NCI-H345 treated with DMSO at 0.1 percent for 48 hours (cell line): Measurements from ENCODE around the gene AHNAK.

Experiments
- DNase-seq: peaks from one replicate; lab custom pipeline; 2025; ENCODE audit not compliant: unreplicated experiment; lab: John Stamatoyannopoulos, UW

The AHNAK gene

DNA sequence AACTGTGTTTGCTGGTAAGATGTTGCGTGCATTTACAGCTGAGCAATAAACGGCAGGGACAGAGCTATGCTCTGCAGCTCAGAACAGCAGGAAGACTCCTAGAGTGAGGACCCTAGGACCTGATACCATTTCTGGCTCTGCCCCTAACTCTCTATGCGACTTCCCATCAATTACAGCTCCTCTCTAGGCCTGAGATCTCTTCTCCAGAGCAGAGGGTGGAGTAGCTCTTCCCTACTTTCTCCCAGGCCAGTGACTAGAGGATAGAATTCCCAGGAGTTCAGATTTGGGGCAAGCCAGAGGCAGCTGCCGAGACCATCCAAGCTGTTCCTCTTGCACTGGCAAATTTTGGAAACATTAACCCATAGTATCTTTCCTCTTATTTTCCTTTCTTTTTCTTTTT is 140.6 kb downstream of the AHNAK start:
- DNase-seq, result no peak

DNA sequence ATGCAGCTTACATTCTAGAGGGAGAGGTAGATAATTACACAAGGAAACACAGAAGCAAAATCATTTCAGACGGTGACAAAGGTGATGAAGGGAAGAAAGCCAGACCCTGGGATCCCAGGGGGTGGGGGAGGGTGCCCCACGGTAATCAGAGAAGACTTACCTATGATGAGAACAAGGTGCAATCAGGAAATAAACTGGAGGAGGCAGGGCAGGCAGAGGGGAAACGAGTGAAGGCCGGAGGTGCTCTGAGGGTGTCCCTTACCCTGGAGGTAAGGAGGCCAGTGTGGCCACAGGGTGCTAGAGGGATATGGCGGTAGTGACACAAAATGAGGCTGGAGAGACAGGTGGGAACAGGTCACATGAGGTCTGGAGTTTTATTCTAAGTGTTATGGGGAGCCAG is 141.7 kb downstream of the AHNAK start:
- no peak for DNase-seq

DNA sequence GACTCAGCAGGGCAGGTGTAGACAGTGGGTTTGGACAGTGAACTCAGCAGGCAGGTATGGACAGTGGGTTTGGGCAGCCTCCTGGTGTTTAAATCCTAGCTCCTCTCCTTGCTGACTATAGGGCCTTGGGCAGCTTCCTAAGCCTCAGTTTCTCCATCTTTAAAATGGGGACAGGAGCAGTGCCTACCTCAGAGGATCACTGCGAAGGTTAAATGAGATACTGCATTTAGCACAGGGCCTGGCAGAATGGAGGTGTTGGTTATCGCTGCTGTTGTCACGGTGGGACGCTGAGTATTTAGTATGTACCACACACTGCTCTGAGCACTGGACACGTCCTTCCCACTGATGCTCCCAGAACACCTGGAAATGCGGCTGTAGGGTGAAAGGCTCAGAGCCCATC is 142.2 kb downstream of the AHNAK start:
- no peak for DNase-seq

DNA sequence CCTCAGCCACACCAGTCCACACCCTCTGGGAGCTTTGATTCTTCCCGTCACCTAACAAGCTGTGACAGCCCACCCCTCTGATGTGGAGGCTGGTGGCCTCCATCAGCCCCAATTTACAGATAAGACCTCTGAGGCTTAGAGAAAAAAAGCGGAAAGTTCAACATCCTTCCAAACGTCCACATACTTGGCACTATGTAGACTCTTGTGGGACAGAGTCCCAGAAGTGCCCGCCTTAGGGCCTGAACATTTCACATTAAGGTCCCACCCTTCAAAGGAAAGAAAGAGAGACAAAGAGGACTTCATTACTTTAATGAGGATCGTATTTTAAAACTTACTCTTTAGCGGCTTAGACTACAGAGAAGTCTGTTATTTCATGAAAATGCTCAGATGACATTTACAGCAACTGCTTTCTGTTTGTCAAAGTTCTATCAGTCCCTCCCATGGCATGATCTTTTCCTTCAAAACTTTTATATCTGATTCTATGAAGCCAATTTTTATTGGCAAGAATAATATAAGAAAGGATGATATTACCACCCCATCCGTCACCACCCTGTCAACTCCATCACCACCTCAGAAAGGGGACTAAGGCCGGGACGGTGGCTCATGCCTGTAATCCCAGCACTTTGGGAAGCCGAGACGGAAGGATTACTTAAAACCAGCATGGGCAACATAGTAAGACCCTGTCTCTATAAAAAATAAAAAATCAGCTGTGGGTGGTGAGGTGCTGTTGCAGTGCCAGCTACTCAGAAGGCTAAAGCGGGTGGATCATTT is 143.5 kb downstream of the AHNAK start:
- DNase-seq, result no peak

DNA sequence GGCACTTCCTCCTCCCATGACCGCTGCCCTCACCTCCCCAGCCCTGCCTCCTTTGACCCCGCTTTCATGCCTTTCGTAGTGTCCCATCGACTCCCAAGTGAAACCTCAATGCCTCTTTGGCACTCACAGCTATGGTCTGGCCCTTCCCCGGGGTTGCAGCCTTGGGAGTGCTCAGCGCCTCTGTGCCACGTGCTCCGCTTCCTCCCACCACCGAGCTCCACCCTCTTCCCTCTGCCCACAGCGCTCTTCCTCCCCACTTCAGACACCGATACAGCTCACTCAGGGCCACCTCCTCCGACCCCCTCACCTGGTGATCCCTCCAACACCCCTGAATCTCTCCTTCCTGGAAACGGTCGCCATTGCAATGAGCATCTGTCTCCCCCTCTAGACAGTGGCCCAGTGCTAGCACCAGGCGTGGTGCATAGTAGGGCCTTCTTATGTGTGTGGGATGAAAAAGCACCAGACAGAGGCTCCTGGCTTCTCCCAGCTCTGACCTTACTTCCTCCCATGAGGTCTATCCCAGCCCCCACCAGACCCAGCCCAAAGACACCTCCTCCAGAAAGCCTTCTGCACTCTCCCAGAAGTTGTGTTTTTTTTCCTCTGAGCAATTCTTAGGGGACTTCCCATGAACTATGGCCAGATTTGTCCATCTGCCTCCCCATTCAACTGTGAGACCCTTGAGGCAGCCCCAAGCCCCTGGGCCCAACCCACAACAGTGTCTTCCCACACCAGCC is 144.2 kb downstream of the AHNAK start:
- no peak for DNase-seq

DNA sequence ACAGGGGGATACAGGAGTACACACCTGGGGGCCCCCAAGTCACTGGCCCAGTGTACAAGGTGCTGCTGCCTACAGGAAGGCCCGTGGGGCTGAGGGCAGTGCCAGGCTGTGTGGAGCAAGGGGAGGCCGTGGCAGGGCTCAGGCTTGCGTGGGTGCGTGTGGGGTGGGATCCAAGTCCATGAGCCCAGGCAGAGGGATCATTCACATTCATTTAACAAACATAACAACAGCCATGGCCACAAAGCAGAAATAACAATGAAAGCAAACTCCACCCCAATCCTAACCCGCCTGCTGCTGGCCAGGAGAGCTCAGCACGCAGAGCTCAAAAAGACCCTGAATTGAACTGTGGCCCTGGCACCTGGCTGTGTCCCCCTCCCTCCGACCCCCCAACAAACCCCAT is 144.8 kb downstream of the AHNAK start:
- DNase-seq, result no peak

DNA sequence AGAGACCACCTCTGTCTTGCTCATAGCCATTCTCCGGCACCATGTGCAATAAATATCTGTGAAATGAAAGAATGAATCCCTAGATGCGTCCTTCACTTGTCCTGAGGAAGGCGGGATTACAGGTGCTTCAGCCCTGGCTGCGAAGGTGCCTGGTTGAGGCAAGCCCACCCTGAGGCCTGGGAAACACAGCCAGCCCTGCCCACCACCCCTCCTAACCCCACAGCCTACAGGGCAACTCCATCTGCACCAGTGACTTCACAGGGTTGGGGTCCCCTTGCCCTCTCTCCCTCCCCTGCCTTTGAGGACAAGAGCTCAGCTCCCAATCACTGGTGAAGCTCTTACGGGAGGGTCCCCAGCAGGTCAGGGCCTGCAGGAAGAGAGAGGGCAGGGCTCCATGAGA is 145.2 kb downstream of the AHNAK start:
- DNase-seq, result no peak

DNA sequence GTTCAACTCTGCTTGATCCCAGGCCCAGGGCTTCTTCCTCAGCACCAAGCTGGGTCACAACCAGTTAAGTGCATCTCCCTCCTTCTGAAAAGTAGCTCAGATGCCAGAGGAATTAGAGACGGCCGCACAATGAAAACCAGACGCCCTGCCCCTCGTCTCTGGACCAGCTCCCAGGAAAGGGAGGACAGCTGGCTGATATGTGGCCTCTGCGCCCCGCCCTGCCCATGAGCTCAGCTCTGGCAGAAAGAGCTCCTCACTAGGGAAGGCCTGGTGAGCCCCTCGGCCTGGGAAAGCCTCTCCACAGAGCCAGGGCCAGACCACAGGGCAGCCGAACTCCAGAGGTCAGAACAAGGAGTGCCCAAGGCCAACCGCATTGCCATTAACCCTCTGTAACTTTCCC is 145.8 kb downstream of the AHNAK start:
- DNase-seq, result no peak

DNA sequence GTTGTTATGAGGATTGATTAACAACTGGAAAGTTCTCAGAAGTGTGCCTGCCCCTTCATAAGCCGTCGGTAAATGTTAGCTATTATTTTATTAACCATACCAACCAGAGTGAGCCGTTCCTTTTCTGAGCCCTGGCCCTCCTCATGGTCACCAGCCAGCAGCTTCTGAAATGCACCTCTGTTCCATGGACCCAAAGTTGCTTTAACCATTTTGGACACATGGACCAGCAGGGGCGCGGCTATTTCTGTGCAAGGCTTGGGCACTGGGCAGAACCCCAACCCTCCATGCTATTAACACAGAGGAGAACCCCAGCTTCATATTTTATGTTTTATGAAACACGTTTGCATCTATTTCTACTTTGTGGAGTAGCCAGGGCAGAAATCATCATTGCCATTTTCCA is 146.3 kb downstream of the AHNAK start:
- no peak for DNase-seq

DNA sequence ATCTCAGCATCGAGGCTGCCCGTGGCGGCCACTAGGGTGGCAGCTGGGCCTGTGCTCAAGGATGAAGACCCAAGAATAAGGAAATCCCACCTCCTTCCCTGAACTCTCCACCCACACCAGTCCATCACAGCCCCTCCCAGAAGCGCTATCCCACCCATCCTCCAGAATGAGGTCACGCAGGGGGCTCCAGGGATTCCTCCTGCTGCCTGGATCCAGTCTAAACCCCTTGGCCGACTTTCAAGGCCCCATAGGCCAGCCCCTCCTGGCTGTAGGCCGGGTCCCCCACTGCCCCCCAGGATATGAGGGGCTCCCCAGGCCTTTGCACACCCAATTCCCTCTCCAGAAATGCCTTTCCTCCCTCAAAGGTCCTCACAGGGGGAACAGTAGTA is 146.7 kb downstream of the AHNAK start:
- no peak for DNase-seq

DNA sequence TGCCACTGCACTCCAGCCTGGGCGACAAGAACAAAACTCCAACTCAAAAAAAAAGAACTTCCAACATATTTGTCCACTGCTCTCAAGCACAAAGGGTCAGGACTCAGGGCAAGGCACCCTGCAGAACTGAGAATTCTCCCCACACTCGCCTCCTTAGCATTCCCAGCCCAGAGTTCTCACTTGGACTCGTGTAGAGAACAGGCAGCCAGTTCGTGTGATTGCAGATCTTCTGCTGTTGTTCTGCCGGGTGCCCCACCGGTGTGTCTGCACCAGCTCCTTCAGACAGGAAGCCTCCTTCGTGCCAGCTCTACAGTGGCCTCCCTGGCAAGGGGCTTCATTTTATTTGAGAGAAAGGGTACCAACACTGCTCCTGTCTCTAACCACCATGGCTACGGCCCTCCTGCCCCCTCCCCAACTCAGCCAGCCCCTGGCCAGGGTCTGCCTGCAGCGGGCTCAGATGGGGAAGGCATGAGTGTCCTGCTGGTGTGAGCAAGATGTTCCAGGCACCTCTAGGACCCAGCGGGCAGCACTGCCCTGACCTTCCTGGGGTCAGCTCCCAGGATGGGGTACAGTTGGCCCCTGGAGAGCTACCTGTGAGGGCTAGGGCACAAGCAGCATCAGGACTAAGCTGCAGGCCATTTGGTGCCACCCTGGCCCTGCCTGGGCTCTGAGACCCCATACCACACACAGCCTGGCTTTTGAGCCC is 147.3 kb downstream of the AHNAK start:
- no peak for DNase-seq

DNA sequence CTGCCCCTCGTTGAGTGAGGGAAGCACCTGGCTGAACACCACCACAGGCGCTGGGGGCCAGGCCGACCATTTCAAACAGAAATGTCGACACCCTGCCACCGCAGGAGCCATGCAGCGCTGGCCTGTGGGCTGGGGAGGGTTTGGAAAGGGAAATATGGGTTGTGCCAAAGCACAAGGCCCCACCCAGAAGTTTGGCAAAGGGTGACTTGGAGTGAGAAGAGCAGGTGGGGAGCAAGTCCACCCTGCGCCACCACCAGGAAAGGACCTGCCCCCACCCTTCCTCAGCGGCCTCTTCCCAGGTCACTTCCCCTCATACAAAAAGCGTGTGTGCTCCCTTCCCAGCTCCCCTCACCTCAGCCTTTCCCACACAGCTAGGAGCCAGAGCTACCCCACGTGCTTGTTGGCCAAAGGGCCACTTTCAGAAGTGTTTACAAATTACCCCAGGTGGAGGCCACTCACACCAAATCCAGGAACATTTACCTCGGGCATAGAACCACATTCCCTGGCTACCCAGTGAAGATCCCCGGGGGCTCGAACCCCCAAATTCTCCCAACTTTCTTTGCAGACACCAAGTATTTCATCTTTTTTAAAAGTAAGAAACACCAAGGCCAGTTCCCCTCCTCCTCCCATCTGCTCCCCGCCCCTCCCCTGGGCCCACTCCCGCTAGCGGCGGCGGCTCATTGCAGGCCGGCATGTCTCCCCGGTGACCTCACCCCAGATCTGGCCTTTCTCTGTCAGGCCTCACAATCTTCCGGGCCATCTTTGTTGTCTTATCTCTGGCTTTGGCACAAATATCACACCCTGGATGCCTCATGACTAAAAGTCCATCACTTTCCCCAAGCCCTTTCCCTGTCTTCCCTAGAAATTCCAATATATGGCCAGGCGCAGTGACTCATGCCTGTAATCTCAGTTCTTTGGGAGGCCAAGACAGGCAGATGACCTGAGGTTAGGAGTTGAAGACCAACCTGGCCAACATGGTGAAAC is 148.3 kb downstream of the AHNAK start:
- no peak for DNase-seq

DNA sequence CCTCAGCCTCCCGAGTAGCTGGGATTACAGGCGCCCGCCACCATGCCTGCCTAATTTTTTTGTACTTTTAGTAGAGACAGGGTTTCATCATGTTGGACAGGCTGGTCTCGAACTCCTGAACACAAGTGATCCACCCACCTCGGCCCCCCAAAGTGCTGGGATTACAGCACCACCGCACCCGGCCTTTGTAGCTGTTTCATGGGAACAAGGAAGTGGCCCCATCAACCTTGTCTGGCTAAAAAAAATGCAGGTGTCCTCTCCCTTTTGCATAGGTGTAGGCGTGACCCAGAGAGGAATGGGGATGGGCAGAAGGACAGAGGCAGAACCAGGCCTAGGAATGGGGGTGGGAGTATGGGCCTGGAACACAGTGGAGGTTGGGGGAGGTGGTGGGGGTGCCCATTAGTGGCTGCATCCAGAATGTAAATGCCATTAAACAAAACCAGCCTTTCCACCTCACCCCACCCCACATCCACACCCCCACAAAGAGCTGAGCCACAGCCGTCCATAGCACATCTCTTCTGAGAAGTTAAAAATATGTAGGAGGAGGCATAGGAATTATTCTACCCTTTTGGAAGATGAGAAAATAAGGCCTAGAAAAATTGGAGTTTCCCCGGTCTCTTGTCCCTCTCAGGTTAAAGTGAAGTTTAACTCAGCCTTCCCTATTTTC is 150.6 kb downstream of the AHNAK start:
- no peak for DNase-seq

DNA sequence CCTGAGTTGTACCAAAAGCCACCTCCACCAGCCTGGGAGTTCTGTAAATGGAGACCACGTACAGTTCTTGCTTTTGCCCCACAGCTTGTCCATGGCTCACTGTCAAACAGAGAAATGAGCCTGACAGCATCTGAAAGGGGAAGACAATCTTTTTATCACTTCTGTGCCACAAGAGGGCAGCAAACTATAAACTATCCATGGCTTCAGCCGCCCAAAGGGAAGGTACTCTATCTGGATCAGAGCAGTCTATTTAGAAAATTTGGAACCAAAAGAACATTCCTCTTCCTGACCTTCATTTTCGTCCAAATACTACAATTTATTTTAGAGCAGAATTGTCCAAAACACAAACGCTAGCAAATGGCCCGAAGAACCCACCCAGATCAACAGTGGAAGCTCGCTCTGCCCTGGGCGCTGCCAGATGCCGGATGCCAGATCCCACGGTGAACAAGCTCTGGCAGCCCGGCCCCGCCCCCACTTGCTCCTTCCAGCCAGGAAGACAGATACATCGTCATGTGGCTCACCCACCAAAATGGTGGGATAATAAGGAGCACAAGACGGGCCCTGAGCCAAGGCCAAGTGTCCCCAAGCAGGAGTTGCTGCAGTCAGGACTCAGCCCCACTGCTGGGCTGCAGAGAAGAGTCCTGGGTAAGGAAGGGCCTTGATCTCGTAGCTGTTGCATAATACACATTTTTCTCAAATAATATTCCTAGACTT is 151.6 kb downstream of the AHNAK start:
- peak; percentile 66 for DNase-seq

DNA sequence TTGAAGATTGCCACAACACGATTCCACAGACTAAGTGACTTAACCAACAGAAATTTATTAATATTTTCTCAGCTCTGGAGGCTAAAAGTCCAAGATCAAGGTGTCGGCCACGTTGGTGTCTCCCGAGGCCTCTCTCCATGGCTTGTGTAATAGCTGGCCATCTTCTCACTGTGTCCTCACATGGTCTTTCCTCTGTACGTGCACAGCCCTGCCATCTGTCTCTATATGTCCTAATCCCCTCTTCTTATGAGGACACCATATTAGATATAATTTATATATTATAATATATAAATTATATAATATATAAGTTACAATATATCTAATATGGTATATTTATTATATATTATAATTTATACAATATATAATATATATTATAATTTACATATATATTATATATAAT is 152.9 kb downstream of the AHNAK start:
- no peak for DNase-seq

DNA sequence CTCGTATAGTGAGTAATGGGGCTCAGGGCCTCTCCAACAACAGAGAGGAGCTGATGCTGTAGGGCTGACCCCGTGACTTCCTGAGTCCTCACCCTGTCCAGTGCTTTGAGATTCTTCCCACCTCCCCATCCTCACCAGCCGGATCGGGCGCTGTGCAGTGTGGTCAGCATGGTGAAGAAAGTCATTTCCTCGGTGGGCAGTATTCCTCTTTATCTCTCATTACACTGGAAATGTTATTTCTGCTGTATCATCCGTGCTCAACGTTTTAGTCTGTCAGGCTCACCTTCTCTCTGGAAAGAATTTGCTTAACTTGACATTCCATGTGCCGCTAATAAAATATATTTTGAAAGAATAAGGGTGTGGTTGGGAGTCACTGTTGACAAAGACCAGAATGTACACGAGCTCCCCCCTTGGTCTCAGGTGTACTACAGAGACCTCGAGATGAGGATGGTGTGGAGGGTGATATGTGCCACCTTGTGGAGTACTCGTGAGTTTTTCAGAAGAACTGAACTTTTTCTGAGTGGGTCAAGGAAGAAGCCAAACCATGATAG is 153.5 kb downstream of the AHNAK start:
- DNase-seq, result no peak

DNA sequence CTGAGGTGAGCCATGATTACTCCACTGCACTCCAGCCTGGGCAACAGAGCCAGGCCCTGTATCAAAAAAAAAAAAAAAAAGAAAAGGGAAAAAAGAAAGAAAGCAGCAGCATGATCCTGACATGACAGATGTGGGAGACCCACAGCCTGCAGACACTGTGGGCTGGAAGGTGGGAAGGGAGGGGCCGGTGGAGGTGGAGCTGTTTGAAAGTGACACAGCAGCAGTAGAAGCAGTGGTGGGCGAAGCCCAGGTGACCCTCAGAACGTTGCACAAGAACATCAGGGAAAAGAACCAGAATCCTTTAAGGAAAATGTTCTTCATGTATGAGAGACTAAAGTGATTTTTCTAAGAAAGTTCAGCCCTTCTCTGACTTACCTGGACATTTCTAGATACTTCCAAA is 154.1 kb downstream of the AHNAK start:
- DNase-seq, result no peak

DNA sequence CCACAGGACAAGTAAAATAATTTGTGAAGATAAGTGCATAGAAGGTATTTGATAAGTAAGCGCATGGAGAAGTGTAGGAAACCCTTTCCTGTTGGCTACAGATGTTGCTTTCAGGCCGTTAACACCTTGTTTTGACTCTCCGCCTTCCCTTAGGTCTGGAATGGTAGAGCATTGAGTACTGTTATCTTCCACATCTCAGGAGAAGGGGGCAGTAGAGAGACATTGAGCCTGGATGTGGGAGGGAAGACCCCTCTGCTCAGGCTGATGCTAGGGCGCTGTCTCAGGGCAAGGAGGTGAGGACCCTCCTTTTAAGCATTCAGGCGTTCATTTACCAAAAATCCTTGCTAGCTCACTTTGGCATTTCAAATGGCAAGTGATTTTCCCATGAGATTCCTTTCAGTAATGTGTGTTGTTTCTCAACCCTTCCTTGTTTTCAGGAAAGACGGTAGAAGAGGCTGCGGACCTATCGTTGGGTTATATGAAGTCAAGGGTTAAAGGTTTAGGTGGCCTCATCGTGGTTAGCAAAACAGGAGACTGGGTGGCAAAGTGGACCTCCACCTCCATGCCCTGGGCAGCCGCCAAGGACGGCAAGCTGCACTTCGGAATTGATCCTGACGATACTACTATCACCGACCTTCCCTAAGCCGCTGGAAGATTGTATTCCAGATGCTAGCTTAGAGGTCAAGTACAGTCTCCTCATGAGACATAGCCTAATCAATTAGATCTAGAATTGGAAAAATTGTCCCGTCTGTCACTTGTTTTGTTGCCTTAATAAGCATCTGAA is 154.8 kb downstream of the AHNAK start:
- DNase-seq, result no peak

DNA sequence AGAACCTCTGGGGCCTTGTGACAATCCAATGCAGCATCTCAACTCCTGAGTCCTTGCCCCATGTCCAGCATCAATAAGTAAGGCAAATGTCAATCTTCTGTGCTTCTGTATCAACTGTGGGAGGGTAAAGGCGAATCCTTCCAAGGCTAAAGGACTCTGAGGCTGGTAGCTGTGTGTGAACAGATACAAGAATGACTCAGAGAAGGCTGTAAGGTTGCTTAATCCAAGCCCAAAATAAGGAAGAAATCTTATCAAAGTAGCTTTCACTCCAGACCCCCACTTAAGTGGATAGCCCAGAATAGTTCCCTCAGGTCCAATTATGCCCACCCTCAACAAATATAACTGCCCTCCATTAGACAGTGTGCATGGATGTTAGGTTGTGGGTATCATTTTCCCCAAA is 155.9 kb downstream of the AHNAK start:
- no peak for DNase-seq
